HG03196 (cell line): ENCODE measurements around the gene FAM43A.

Experiments
- ATAC-seq: cut with Tn5 transposase; IDR thresholded peaks from one replicate; pipeline ENCODE4 v1.9.1; 2021; ENCODE audit not compliant: unreplicated experiment

Gene FAM43A

GRCh38 chr3:194705761-194706160 lies 20.1 kb downstream of the FAM43A start:
- ATAC-seq = no peak

DNA sequence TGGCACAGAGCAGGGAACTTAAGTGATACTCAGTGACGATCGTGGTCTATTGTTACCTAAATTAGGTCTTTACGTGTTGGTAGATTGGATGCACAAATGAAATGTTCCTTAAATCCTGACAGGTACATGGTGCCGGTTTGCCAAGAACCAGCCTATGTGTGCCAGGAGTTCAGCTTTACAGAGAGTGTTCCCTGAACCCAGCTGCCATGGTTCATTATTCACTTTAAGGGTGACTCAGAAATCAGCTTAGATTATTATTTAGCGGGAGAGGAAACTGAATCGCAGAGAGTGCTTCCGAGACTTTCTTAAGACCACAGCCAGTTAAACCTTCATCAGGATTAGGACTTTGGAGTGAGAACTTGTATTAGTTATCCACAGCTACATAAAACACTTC lies 21.5 kb downstream of the FAM43A start:
- ATAC-seq = no peak

DNA sequence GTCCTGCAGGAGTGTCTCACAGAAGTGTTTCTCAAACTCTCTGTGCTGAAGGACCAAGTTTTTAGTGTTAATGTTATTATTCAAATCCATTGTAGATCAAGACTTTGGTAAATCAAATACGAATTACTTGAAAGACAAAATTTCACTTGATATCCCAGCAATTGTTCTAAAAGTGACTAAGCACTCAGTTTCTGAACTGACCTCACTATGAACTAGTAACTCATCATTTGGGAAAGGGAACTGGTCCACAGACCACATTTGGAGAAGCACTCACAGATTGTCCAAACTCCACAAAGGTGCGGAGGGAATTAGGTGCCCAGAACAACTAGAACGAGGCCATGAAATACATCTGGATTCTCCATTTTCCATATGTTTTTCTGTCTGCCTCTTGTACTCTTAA lies 25.6 kb downstream of the FAM43A start:
- no peak for ATAC-seq

DNA sequence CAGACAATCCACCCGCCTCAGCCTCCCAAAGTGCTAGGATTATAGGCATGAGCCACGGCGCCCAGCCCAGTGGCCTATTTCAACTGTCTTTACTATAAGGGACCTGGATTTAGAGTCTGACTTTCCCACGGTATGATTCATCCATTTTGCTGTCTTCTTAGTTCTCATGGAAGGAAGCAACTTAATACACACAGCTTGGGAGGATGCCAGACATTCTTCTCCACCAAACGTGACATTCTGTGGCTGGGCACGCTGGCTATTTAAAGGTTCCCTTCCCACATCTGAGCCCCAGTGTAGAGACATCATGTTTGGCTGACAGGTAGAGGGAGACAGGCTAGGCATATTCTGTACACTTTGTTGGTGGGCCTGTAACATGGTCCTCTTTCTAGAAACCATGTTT lies 26.2 kb downstream of the FAM43A start:
- ATAC-seq = no peak

- no peak for ATAC-seq
Measured at GRCh38 chr3:194713299-194714136, 27.8 kb downstream of the FAM43A start.

DNA sequence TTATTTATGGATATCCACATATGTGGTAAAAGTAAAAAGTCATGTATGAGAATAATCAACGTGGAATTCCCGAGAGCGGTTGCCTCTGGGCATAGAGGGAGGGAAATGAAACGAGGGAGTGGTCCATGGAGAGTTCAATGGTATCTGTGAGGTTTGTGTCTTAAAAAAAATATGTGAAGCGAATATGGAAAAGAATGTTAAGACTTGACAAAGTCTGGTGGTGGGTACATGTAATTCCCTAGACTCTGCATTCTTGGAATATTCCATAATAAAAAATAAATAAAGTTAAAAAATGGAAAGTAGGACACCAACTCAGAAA lies 28.4 kb downstream of the FAM43A start:
- no peak for ATAC-seq

- no peak for ATAC-seq
Measured at GRCh38 chr3:194714564-194714963, 28.9 kb downstream of the FAM43A start.

DNA sequence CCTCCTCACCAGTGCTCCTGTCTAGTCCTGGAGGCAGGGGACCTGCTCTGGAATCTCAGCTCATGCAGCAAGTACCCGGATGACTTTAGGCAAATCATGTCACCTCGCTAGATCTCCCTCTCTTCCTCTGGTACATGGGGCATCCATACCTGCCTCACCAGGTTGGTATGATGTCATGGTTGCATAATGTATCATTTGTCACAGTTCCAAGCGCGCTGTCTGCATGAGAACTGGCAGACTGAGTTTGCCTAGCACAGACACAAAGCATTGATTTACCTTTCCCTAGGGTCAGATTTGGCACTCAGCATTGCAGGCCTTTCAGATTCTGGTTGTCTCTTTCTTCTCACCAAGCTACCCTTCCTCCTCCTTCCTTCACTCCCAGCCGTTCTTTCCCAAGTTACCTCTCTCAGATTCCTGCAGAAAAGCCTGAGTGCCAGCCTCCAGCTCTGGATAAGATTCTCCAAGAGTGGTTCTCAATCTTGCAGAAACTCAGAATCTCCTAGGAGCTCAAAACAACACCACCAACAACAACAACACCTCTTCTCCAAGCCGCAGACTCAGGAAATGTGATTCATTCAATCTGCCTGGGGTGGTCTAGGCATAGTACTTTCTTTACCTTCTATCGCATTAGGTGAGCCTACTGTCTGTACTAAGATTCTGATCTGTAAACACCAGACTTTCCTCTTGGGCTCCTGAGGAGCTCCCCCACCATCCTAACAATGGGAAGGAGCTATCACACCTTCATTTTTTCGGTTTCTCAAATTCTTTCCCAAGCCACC lies 29.5 kb downstream of the FAM43A start:
- ATAC-seq = no peak

- no peak for ATAC-seq
Measured at GRCh38 chr3:194718079-194718478, 32.4 kb downstream of the FAM43A start.

DNA sequence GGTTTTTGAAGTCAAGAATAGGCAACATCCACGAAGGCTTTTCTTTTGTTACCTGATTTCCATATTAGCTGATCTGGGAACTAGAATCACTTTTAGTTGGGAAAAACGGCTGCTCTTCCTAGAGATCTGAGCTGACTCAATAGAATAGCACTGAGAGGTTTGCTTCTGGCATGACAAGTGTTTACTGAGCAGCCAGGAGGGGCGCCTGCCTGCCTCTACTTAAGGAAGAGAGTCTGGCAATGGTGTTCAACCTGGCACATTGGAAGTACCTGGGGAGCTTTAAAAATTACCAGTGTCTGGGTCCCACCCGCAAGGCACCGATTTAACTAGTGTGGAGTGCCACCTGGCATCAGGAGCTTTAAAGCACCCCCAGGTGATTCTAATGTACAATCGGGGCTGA lies 34.4 kb downstream of the FAM43A start:
- ATAC-seq = no peak

DNA sequence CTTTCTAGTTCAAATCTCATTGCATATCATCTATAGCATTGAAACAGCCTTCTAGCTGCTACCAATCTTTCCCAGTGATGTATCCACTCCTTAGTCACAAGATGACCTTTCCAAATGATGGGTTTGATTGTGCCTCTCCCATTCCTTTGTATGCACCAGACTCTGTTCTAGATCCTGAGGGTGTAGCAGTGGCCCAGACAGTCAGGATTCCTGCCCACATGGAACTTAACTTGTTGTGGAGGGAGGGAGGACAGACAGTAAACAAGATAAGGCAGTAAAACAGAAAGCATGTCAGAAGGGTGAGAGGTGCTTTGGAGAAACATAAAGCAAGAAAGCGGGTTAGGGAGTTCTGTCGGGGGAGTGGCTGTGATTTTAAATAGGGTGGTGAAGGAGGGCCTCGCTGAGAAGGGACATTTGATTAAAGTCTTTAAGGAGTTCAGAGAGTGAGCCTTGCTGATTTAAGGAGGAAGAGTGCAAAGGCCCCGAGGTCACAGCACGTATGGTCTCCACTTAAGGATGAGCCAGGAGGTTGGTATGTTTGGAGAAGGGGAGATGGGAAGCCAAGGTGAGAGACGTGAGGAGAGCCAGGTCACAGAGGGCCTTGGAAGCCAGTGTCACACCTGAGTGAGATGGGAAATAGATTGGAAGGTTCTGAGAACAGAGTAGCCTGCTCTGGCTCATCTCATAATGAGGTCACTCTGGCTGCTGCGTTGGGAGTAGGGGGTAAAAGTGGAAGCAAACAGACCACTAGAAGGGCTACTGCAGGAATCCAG lies 38.3 kb downstream of the FAM43A start:
- no peak for ATAC-seq

DNA sequence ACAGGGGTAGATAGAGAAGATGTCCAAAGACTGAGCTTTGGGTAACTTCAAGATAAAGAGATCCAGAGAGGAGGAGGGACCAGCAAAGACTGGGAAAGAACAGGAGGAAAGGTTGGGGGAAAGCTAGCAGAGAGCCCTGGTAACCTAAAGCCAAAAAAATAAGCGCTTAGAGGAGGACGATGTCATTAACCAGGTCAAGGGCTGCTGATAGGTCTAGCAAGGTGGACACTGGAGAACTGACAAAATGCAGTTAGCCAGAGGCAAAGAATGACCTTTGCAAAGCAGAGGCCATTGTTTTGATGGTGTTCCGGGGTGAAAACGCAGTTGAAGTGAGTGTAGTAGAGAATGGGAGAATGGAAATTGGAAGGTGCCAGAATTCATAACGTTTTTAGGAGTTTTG lies 39.7 kb downstream of the FAM43A start:
- no peak for ATAC-seq

GRCh38 chr3:194727435-194728128 lies 41.9 kb downstream of the FAM43A start:
- no peak for ATAC-seq

- ATAC-seq = no peak
Measured at GRCh38 chr3:194728986-194729385, 43.3 kb downstream of the FAM43A start.

GRCh38 chr3:194730365-194730764 lies 44.7 kb downstream of the FAM43A start:
- ATAC-seq = no peak

- no peak for ATAC-seq
Measured at GRCh38 chr3:194731506-194732073, 45.9 kb downstream of the FAM43A start.

DNA sequence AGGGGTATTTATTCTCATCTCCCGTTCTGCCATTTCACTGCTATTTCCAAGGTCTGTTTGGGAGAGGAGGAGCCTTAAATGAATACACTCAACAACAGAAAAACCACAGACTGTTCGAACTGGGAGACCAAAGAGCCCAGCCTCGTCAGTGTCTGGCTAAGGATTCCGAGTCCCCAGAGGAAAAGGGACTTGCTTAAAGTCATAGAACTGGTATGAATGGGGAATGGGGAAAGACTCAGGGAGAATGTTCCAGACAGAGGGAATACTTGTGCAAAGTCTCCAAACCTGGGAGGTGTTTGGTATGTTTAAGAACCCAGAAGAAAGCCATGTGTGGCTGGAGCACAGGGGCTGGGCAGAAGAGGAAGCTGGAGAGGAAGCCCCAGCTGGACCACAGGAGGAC lies 46.9 kb downstream of the FAM43A start:
- no peak for ATAC-seq

GRCh38 chr3:194736277-194736895 lies 50.7 kb downstream of the FAM43A start:
- ATAC-seq = no peak

GRCh38 chr3:194736896-194737600 lies 51.4 kb downstream of the FAM43A start:
- no peak for ATAC-seq
